Stimulated activated CD8-positive, alpha-beta memory T cell treated with anti-CD3 and anti-CD28 coated beads, Interleukin-4, amount 100 ng/mL, for 24 hours (primary cell): ENCODE results near the gene KSR2.
"Not testable (repeated sequence)": the region's sequence is repeated elsewhere in the genome, so short reads cannot be mapped to it uniquely, and the experiment has no call there.

Experiments
- DNase-seq: peaks from one replicate; pipeline ENCODE4 v3.0.0-alpha.2; 2020; ENCODE audit warnings: low read depth

Gene KSR2

DNA sequence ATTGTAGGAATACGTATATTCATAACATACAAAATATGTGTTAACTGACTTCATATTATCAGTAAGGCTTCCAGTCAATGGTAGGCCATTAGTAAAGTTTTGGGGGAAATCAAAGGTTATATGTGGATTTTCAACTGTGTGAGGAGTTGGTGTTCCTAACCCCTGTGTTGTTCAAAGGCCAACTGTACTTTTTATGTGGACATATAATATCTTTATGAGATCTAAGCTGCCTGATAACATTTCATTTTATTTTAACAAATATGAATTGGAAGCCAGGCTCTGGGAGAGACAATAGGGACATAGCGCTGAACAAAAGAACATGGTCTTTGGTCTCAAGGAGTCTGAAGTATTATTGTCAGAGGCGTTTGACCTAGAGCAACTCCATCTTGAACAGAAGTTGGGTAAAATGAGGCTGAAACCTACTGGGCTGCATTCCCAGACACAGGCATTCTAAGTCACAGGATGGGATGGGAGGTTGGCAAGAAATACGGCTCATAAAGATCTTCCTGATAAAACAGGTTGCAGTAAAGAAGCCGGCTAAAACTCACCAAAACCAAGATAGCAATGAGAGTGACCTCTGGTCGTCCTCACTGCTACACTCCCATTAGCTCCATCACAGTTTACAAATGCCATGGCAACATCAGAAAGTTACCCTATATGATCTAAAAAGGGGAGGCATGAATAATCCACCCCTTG, 147.2 kb downstream of the KSR2 start:
- DNase-seq = no peak

DNA sequence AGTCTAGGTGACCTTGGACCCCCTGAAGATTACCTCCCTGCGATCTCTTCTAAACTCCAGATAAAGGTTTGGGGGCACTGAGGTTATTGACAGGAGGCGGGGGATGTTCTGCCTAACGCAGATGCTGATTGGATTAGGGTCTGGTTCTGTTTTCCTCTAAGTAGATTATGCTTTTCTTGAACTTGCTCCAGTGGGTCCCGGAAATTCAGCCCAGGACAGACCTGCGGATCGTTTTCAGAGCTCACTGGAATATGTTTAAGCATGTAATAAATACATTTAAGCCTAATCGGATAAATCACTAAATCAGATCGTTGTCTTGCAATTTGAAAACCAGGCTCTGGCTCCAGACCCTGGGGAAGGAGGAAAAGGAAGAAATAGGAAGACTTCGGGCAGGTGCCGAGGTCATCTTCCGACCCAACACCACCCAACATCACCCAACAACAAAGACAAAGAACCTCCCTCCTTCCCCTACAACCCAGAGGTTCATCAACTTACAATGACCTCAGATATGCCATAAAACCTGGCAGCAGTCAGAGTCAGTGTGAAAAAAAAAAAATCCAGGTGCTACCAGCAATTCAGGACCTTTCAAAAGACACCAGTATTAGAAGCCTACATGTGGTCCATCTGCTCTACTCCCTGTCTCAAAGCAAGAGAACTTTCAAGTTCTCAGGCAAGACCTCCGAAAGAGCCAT, 148.4 kb downstream of the KSR2 start:
- DNase-seq = no peak

- DNase-seq = no peak
Measured at GRCh38 chr12:117819160-117819559, 149.6 kb downstream of the KSR2 start.

- DNase-seq = no peak
Measured at GRCh38 chr12:117818400-117818799, 150.4 kb downstream of the KSR2 start.

- DNase-seq = no peak
Measured at GRCh38 chr12:117809509-117809908, 159.3 kb downstream of the KSR2 start.

- no peak for DNase-seq
Measured at GRCh38 chr12:117807946-117808345, 160.8 kb downstream of the KSR2 start.

- DNase-seq = no peak
Measured at GRCh38 chr12:117807355-117807754, 161.4 kb downstream of the KSR2 start.

- DNase-seq = no peak
Measured at GRCh38 chr12:117805865-117806264, 162.9 kb downstream of the KSR2 start.

DNA sequence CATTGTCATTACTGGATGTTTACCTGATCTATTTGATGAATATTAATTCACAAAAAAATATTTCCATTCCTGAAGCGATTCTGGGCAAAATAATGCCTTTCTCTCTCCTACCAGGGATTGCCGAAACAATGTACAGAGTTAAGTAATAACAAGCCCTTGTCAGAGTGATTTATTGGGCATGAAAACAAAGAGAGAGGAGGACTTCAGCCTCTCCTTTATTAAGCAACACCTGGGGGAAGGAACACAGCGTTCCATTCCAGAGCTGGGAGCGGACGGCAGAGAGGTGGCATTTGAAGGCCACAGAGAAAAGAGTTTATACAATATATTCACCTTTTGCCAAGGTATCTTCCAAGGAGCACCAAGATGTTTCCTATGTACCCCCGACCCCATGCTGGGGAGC, 165.8 kb downstream of the KSR2 start:
- no peak for DNase-seq

- DNase-seq = not testable (repeated sequence)
Measured at GRCh38 chr12:117800711-117801110, 168.1 kb downstream of the KSR2 start.

DNA sequence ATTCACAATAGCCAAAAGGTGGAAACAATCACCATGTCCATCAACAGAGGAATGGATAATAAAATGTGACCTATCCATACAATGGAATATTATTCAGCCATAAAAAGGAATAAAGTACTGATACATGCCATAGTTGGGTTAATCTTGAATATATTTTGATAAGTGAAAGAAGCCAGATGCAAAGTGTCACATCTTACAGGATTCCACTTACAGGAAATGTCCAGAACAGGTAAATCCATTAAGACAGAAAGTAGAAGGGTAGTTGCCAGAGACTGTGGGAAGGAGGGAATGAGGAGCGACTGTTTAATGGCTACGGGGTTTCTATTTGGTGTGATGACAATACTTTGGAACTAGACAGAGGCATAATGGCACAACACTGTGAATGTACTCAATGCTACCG, 171.6 kb downstream of the KSR2 start:
- no peak for DNase-seq

GRCh38 chr12:117792877-117793424, 175.8 kb downstream of the KSR2 start:
- no peak for DNase-seq

GRCh38 chr12:117792471-117792870, 176.3 kb downstream of the KSR2 start:
- DNase-seq = no peak

DNA sequence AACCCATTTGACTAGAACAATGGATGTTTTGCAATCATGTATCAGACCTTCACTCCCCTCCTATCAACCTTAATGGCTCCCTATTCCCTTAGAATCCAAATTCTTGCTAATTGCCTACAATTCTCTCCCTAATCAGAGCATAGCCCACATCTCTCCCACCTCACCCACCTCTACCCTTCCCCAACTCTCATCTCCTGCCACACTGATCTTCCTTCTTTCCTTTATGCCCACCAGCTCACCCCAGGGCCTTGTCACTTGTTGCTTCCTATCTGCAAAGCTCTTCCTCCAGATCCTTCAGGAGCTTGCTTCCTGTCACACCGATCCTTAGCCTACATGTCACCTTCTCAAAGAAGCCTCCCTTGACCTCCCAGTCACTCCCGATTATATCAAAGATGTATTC, 177.8 kb downstream of the KSR2 start:
- DNase-seq = no peak

DNA sequence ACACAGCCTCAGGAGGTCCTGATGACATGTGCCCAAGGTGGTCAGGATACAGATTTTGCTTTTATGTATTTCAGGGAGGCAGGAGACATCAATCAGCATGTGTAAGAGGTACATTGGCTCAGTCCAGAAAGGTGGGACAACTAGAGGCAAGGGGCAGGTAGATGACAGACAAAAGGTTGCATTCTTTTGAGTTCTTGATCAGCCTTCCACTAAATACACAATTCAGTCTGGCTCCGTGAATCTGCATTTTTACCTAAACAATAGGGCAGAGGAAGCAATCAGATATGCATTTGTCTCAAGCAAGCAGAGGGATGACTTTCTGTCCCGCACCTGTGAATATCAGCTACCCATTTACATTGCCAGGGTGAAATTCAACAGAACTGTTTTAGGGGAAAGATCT, 178.6 kb downstream of the KSR2 start:
- no peak for DNase-seq

DNA sequence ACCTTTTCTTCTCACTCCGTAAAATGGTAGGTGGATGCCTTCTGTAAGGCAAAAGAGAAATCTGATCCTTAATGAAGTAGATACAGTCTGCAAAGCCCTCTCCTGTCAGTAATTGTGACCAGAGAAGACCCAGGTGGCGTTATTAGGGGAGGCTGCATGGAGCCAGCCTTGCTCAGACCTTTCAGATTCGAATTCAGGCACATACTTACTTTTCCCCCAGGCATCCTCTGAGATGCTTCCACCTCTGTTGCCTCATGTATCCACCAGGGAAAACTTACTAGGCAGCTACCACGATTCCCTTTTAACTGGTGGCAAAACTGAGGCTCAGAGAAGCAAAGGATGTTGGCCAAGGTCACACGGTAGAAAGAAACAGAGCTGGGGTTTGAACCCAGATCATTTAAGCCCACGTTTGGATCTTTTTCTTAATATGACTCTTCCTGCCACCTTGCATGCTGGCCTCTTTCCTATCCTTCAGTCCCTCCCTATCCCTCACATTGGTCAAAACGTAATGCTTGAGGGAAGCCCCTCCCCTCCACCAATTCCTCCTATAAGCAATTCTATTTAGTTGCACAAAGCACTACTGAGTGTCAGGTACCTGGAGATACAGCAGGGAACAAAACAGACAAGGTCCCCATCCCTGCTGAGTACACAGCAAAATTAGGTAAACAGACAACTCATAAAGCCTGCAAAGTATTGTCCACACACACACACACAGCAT, 179.4 kb downstream of the KSR2 start:
- no peak for DNase-seq

GRCh38 chr12:117778656-117779055, 190.1 kb downstream of the KSR2 start:
- no peak for DNase-seq

- DNase-seq = no peak
Measured at GRCh38 chr12:117774941-117775775, 193.6 kb downstream of the KSR2 start.

DNA sequence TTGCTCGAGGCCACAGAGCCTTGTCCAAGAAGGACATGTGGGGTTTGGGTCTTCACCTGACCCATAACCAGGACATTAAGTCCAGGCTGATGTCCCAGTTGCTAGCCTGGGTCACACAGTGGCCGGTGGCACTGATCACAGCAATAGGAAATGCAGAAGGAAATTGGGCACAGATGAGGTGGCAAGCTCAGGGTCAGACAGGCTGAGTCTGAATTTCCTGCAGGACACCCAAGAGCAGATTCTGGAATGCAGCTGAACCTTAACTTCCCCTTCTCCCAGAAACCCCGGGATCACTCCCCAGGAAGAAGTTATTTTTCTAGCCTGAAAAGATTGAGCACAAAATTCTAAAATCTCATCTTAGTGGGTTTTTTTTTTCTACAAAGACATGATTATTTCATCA, 199.9 kb downstream of the KSR2 start:
- DNase-seq = no peak

DNA sequence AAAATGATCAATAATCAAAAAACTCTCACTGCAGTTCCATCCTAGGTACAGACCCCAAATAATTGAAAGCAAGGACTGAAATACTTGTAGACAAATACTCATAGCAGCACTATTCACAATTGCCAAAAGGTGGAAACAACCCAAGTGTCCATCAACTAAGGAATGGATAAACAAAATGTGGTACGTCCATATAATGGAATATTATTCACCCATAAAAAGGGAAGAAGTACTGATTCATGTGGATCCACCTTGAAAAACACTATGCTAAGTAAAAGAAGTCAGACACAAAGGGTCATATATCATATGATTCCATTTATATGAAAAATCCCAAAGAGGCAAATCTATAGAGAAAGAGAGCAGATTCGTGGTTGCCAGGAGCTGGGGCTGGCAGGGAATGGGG, 202.8 kb downstream of the KSR2 start:
- no peak for DNase-seq

DNA sequence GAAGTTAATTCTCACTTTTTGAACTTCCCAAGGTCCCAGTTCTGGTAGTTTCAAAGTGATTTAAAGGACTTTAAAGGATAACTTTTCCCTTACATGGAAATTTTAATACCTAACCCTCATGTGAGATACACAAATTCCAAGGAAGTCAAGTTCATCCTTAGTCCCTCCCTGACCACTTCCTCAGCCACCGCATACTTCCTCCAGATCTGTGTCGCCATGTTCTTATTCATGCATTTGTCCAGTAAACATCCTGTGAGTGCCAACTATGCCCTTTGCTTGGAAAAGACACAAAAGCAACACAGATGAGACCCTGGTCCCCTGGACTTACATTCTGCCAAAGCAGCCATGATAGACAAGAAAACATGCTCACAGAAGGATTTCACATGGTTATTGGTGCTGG, 206.6 kb downstream of the KSR2 start:
- DNase-seq = no peak

DNA sequence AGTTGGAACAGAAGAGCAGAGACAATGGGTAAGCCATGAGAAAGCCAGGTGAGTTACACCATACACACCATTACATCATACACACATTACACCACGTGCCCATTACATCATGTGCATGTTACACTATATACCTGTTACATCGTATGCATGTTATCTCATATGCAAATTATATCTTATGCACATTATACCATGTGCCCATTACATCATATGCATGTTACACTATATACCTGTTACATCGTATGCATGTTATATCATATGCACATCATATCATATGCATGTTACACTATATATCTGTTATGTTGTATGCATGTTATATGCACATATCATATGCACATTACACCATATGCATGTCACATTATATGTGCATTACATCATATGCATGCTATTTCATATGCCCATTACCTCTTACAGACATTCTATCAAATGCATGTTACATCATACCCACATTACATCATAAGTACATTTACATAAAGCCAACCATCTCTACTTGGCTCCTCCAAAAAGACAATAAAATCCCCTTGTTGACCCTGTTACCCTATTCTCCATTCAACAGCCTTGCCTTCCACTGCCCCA, 207.2 kb downstream of the KSR2 start:
- DNase-seq = no peak
